ENCODE data around the gene SLC2A1. TPM values are rescaled to one million over a fixed set of nuclear protein-coding genes. Genes with fewer than 3 reads are reported as not detected.

SLC2A1 gene
- 146 and 164 TPM in 2 replicates for total RNA-seq
- 227 TPM for polyA plus RNA-seq (2012)

GRCh38 chr1:42958488-42959319 lies at the start of gene SLC2A1:
Gene SLC2A1 (minus strand): TSS chr1:42958868. CDS start chr1:42958651, 217 bp downstream.
- DNase-seq (ENCODE audit: low read depth) = peak; percentile 95

DNA sequence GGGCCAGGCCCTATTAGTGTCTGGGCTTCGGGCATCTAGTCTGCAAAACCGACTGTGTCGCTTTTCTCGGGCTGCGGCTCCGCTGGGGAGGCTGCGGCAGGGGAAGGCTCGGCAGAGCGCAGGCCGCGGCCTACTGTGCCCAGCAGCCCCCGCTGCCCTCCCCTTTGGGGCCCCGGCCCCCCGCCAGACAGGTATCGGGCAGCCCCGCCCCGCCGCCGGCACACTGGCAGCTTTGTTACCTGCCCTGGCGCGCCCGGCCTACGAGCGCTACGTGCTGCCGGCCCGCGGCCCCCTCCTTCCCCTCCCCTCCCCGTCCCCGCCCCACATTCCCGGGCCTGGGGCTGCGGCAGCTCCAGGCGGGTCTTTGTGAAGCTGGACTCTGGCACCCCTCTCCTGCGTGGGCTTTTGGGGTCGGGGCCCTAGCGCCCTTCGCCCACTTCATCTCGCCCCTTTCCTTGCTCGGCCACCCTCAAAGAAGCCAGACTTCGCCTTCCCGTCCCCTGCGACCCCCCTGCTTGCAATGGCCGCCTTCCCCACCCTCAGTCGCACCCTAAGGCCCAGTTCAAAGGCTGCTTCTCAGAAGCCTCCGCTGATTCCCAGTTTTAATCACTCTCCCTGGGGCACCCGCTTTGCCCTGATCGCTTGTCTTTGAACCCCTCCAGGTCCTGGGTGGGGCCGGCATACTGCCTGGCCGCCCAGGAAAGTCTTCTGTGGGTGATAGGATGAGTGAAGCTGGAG lies 48.9 kb upstream of the SLC2A1 start:
- DNase-seq (ENCODE audit: low read depth) = no peak

DNA sequence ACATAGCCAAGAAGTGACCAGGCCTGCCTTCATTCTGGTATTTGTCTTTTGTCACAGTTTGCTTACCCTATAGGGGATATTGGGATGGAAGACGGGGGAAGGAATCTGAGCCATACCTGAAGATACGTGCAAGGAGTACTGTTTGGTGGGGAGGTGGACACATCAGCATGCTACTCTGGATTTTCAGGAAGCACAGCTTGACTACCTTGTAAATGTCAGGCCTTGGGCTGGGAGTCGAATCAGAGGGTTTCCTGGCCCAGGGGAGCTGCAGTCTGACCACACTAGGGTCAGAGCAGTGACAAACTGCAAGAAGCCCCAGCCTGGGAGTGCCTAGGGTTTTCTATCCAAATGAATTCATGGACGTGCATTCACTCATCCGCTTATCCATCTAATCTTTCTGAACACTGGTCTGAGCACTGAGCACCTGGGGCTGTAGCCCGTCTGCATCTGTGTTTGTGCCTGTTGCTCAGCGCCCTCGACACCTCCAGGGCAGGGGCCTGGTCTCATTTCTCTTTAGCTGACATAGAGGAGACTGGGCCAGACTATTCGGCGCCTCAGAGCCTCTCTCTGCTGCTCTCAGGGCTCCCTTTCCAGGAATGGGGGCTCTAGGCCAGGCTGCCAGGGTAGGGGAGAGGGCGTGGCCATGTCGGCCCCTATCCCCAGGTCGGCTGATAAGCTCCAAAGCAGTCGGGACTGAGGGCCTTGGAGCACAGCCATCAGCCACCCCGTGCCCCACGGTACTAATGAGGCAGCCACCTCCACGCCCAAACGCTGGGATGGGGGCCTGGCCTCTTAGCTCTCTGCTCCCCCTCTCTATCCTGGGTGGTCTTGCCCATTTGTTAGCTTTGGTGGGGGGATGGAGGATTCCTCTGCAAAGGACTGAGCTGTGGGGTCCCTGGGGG lies 47.0 kb upstream of the SLC2A1 start:
- no peak for DNase-seq (ENCODE audit: low read depth)

- no peak for DNase-seq (ENCODE audit: low read depth)
These were observed 46.2 kb upstream of the SLC2A1 start for GRCh38 chr1:43004587-43005459.

GRCh38 chr1:43002766-43003165 lies 44.1 kb upstream of the SLC2A1 start:
- no peak for DNase-seq (ENCODE audit: low read depth)

- DNase-seq (ENCODE audit: low read depth) = no peak
These were observed 43.4 kb upstream of the SLC2A1 start for GRCh38 chr1:43002116-43002515.

DNA sequence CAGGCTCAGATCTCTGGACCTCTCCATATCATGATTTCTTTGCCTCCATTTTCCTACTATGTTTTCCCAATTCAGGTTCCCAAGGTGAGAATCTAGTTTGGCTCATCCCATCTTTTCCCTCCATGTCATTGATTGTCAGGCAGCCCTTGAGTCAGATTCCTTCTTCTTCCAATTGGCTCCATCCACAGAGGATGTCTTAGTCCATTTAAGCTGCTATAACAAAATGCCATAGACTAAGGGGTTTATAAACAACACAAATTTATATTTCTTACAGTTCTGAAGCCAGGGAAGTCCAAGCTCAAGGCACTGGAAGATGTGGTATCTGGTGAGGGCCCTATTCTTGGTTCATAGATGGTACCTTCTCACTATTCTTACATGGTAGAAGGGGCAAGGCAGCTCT lies 42.8 kb upstream of the SLC2A1 start:
- no peak for DNase-seq (ENCODE audit: low read depth)

DNA sequence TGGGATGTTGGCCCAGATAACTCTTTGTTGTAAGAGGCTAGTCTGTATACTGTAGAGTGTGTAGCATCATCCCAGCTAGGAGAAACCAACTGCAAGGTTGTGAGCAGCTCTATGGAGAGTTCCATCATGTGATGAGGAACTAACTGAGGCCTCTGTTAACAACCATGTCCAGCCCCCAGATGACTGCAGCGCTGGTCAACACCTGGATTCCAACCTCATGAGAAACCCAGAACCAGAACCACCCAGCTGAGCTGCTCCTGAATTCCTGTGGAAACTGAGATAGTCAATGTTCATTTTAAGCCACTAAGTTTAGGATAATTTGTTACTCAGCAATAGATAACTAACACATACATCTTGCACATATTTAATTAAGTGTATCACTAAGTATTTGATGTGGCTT lies 41.6 kb upstream of the SLC2A1 start:
- DNase-seq (ENCODE audit: low read depth) = no peak

DNA sequence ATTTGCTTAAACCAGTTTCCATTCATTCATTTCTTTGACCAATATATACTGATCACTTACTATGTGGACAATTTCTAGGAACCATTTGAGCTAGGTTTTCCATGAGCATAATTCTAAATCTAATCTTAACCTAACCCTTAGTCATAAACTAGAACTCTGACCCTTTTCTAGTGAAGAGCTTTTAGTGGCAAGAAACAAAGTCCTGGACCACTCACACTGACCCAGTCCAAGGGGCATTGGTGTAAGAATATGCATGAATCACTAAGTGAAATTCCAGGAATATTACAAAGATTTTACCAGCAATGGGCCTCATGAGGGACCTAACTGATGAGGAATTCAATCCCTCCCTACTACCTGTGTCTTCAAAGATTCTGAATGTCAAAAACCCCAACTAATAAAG lies 40.6 kb upstream of the SLC2A1 start:
- DNase-seq (ENCODE audit: low read depth) = no peak

GRCh38 chr1:42998386-42998785 lies 39.7 kb upstream of the SLC2A1 start:
- DNase-seq (ENCODE audit: low read depth) = peak; percentile 67

DNA sequence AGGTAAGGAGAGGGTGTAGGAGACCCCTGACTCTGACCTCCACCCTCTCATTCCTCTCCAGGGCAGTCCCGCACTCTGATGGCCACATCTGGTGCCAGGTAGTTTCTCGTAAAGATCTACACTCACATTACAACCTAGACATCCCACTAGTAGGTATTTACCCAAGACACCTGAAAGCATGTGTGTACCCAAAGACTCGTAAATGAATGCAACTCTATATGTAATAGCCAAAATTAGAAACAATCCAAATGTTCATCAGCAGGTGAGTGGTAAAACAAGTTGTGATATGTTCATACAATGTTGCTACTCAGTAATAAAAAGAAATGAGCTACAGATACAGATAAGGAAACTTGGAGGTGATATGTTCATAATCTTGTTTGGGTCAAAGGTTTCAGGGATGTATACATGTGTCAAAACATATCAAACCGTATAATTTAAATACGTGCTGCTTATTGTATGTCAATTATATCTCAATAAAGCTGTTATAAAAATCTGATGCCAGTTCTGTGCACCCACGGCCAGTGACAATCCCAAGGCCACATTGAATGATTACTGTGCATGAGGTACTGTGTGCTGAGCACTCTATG lies 37.8 kb upstream of the SLC2A1 start:
- DNase-seq (ENCODE audit: low read depth) = no peak

GRCh38 chr1:42993502-42994136 lies 35.0 kb upstream of the SLC2A1 start:
- DNase-seq (ENCODE audit: low read depth) = peak; percentile 3

DNA sequence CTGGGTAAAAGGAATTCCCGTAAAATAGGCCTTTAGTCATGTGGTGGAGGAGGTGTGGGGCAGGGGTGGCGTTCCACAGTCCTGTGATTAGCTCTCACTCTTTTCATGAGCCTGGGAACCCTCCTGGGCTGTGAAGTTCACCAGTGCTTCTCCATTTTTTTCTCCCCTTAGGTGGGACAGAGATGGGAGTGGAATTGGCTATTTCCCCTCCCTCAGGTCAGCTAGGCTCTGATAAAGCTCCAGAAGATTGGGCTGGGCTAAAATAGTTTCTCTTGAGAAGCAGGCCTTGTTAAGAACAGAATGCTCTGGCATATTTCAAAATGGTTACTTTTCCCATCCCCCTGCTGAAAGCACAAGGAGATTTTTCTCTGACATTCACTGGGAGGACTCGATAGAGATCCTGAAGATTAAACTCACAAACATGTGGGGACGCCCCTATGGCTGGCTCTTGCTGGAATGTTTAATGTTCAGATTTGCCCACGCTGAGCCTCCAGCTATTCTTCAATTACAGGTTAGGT lies 33.4 kb upstream of the SLC2A1 start:
- DNase-seq (ENCODE audit: low read depth) = no peak

- no peak for DNase-seq (ENCODE audit: low read depth)
These were observed 32.2 kb upstream of the SLC2A1 start for GRCh38 chr1:42990757-42991346.

DNA sequence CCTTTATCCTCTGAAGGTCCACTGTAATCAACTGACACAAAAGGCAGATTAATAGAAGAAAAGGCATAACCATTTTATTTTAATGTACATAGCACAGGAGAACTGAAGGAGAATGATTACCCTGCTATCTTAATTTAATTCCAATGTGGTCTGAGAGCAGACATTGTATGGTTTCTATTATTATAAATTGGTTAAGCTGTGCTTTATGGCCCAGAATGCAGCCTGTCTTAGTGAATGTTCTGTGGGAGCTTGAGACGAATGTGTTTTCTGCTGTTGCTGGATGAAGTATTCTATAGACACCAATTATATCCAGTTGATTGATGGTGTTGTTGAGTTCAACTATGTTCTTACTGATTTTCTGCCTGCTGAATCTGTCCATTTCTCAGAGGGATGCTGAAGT lies 25.0 kb upstream of the SLC2A1 start:
- DNase-seq (ENCODE audit: low read depth) = no peak

- DNase-seq (ENCODE audit: low read depth) = no peak
These were observed 24.6 kb upstream of the SLC2A1 start for GRCh38 chr1:42983253-42983652.

DNA sequence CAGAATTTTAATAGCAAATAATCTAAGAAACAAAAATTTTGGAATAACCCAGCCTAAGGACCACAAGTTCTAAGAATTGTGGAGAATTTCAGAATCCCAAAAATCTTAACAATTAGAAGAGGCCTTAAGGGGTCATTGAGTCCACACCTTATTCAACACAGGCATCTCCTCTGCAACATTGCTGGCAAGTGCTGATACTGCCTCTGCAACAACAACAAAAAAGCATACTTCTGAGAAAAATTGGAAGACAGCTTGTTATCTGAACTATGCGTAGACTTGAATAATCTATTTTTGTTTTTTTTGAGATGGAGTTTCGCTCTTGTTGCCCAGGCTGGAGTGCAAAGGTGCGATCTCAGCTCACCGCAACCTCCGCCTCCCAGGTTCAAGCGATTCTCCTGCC lies 24.0 kb upstream of the SLC2A1 start:
- DNase-seq (ENCODE audit: low read depth) = no peak

DNA sequence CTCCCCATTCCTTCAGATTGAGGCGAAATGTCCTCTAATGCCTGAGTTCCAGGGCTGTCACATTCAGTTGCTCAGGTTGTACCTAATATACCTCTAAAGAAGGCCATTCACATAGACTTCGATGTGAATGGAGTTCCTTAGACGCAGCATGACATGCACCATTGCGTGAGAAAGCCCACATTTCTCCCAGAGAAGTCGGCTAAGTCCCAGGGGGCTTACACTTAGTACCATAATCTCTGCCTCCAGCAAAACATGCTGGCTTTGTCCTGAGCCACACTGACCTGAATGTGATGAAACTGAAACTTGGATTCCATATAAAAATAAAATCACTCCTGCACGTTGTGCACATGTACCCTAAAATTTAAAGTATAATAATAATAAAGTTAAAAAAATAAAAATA lies 23.2 kb upstream of the SLC2A1 start:
- no peak for DNase-seq (ENCODE audit: low read depth)

- DNase-seq (ENCODE audit: low read depth) = no peak
These were observed 22.7 kb upstream of the SLC2A1 start for GRCh38 chr1:42981255-42981805.

Data from myocyte (in vitro differentiated cells).